K562 (cell line): ENCODE data around the gene MTFR2. TPM values are rescaled to one million over a fixed set of nuclear protein-coding genes. Genes with fewer than 3 reads are reported as not detected.

ENCODE experiments used
- POU5F1 ChIP-seq: fragments of 150-350 bp; IDR thresholded peaks from 2 replicates; pipeline ENCODE4 v1.6.1; 2014; ENCODE audit warnings: borderline replicate concordance, low read length, low read depth, mild to moderate bottlenecking; ENCODE audit not compliant: partially characterized antibody
- RBM14 ChIP-seq: fragments of 200-400 bp; formaldehyde crosslinking; IDR thresholded peaks from 2 replicates; pipeline ENCODE4 v1.6.1; 2018; ENCODE audit warnings: low read depth, mild to moderate bottlenecking, low read length, moderate library complexity, borderline replicate concordance; ENCODE audit not compliant: insufficient read depth
- SMARCC2 ChIP-seq: fragments of 450-650 bp; IDR thresholded peaks from 2 replicates; pipeline ENCODE4 v1.6.1; 2017; ENCODE audit warnings: antibody characterized with exemption, moderate library complexity, mild to moderate bottlenecking, low read depth
- TCF3 ChIP-seq: sonication (generic); formaldehyde crosslinking; IDR thresholded peaks from 2 replicates; pipeline ENCODE4 v1.4.0; 2020; ENCODE audit warnings: mild to moderate bottlenecking, missing genetic modification reagents
- TCFL5 ChIP-seq: fragments of 250-450 bp; sonication (Bioruptor Pico); conservative IDR thresholded peaks from 2 replicates; pipeline ENCODE4 v1.6.1; 2021; ENCODE audit warnings: mild to moderate bottlenecking, moderate library complexity, matching md5 sums
- TEAD4 ChIP-seq, 2 experiments: sonication (generic) in 1 of 2; formaldehyde crosslinking in 1 of 2; IDR thresholded peaks; 2 replicates each; pipeline versions ENCODE4 v1.6.1 to v1.8.0; 2012 to 2022; ENCODE audit warnings: borderline replicate concordance in 1 of 2, inconsistent platforms in 1 of 2, low read length in 1 of 2, mild to moderate bottlenecking in 1 of 2, missing genetic modification reagents in 1 of 2
- ZNF232 ChIP-seq: sonication (generic); formaldehyde crosslinking; IDR thresholded peaks from 2 replicates; pipeline ENCODE4 v1.8.0; 2022; ENCODE audit warnings: mild to moderate bottlenecking, missing genetic modification reagents
- ZNF408 ChIP-seq: fragments of 250-450 bp; sonication (Bioruptor Pico); IDR thresholded peaks from 2 replicates; pipeline ENCODE4 v1.4.0; 2020; ENCODE audit warnings: low read depth, mild to moderate bottlenecking, moderate library complexity
- polyA plus RNA-seq, 8 experiments: library from polyadenylated mRNA; depleted of rRNA in 4 of 8; stranded (reverse) in 5 of 8; unstranded in 3 of 8; fragments of >200 nt; fragmentation: Nextera tagmentation in 2 of 8; fragmentation: Illumina TruSeq in 1 of 8; extraction: Ambion mirVana in 2 of 8; extraction: Trizol in 1 of 8; gene quantifications; 2 replicates each; pipeline versions ENCODE4 v1.2.1 to v1.2.3, GENCODE V29; 2011 to 2014; ENCODE audit warnings: inconsistent platforms in 1 of 8, missing spikeins in 1 of 8
- total RNA-seq, 7 experiments: library from RNA; depleted of rRNA in 6 of 7; stranded (reverse); fragments of >200 nt in 6 of 7; fragmentation: Illumina TruSeq in 2 of 7; extraction: Trizol in 2 of 7; gene quantifications; 2 replicates each; pipeline versions ENCODE4 v1.2.1 to v1.2.3, GENCODE V29; 2011 to 2021; ENCODE audit warnings: low replicate concordance in 1 of 7
- TF ChIP-seq, protein P1 (sequence below): fragments of 450-650 bp; IDR thresholded peaks from 2 replicates; pipeline ENCODE4 v1.6.1; 2016; ENCODE audit warnings: mild to moderate bottlenecking, moderate library complexity
- TF ChIP-seq, protein P2 (sequence below): fragments of 450-650 bp; formaldehyde crosslinking; IDR thresholded peaks from 2 replicates; pipeline ENCODE4 v1.4.0; 2022; ENCODE audit warnings: missing genetic modification characterization
- TF ChIP-seq, protein P3 (sequence below): fragments of 250-450 bp; sonication (Bioruptor Pico); IDR thresholded peaks from 2 replicates; pipeline ENCODE4 v1.8.0; 2021; ENCODE audit warnings: moderate library complexity, mild to moderate bottlenecking, inconsistent platforms

The MTFR2 gene
- total and polyA plus RNA-seq, 9 of the 15 experiments (the other 6 are each of a cell fraction or from before 2014, with no cell fraction given): 10.1 to 63.3 (median 45.9) TPM

DNA sequence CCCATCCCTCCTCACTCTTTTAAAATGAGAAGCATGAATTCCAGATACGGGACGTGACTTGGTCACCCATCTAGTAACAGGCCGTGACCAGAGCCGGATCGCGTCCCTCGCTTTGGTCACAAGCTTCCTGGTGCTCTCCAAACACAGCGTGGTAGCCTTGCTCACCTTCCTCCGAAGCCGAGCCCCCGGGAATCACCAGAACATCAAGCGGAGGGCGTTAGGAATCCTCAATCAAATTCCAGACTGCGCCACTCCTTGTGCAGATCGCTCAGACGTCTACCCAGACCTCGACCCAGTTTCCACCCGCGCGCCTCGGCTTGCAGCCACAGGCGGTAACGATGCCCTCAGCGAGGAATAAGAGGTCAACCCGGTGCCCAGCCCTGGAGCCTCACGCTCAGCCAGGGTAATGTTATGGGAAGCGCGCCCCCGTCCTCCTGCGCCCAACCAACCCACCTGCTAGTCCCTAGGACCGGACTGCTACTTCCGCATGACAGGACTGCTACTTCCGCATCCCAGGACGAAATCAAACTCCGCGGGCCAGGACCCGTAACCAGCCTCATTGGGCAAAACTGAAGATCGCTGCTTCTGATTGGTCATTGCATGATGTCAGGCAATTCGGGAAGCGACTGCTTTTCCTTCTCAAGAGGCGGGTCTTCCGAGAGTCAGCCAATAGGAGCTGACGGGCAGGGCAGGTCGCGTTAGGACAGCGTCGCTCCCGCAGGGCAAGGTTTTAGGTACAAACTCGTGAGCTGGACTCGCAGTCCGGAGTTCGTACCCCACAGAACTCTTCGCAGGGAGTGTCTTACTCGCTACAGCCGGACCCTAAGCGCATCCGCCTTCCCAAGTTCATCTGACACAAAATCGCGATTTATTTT lies at the start of gene MTFR2 (continued):
- TF ChIP-seq RBM14 (no peak), TCF3 (CRISPR knock-in tag) (no peak), TCFL5 (CRISPR knock-in tag) (no peak), ZNF232 (CRISPR knock-in tag) (0 out of 2 replicates have a peak, but pooled peaks have one; percentile 33), TEAD4 (IDR thresholded peaks at IDR 0.05; ENCODE audit: low read length) (peak; percentile 69; the same call in 1 of the 2 replicates), TEAD4 (CRISPR knock-in tag; IDR thresholded peaks at IDR 0.05; ENCODE audit: borderline replicate concordance) (no peak), POU5F1 (peak; percentile 92), SMARCC2 (no peak), ZNF408 (CRISPR knock-in tag) (no peak)
- TF ChIP-seq, protein P1, sequence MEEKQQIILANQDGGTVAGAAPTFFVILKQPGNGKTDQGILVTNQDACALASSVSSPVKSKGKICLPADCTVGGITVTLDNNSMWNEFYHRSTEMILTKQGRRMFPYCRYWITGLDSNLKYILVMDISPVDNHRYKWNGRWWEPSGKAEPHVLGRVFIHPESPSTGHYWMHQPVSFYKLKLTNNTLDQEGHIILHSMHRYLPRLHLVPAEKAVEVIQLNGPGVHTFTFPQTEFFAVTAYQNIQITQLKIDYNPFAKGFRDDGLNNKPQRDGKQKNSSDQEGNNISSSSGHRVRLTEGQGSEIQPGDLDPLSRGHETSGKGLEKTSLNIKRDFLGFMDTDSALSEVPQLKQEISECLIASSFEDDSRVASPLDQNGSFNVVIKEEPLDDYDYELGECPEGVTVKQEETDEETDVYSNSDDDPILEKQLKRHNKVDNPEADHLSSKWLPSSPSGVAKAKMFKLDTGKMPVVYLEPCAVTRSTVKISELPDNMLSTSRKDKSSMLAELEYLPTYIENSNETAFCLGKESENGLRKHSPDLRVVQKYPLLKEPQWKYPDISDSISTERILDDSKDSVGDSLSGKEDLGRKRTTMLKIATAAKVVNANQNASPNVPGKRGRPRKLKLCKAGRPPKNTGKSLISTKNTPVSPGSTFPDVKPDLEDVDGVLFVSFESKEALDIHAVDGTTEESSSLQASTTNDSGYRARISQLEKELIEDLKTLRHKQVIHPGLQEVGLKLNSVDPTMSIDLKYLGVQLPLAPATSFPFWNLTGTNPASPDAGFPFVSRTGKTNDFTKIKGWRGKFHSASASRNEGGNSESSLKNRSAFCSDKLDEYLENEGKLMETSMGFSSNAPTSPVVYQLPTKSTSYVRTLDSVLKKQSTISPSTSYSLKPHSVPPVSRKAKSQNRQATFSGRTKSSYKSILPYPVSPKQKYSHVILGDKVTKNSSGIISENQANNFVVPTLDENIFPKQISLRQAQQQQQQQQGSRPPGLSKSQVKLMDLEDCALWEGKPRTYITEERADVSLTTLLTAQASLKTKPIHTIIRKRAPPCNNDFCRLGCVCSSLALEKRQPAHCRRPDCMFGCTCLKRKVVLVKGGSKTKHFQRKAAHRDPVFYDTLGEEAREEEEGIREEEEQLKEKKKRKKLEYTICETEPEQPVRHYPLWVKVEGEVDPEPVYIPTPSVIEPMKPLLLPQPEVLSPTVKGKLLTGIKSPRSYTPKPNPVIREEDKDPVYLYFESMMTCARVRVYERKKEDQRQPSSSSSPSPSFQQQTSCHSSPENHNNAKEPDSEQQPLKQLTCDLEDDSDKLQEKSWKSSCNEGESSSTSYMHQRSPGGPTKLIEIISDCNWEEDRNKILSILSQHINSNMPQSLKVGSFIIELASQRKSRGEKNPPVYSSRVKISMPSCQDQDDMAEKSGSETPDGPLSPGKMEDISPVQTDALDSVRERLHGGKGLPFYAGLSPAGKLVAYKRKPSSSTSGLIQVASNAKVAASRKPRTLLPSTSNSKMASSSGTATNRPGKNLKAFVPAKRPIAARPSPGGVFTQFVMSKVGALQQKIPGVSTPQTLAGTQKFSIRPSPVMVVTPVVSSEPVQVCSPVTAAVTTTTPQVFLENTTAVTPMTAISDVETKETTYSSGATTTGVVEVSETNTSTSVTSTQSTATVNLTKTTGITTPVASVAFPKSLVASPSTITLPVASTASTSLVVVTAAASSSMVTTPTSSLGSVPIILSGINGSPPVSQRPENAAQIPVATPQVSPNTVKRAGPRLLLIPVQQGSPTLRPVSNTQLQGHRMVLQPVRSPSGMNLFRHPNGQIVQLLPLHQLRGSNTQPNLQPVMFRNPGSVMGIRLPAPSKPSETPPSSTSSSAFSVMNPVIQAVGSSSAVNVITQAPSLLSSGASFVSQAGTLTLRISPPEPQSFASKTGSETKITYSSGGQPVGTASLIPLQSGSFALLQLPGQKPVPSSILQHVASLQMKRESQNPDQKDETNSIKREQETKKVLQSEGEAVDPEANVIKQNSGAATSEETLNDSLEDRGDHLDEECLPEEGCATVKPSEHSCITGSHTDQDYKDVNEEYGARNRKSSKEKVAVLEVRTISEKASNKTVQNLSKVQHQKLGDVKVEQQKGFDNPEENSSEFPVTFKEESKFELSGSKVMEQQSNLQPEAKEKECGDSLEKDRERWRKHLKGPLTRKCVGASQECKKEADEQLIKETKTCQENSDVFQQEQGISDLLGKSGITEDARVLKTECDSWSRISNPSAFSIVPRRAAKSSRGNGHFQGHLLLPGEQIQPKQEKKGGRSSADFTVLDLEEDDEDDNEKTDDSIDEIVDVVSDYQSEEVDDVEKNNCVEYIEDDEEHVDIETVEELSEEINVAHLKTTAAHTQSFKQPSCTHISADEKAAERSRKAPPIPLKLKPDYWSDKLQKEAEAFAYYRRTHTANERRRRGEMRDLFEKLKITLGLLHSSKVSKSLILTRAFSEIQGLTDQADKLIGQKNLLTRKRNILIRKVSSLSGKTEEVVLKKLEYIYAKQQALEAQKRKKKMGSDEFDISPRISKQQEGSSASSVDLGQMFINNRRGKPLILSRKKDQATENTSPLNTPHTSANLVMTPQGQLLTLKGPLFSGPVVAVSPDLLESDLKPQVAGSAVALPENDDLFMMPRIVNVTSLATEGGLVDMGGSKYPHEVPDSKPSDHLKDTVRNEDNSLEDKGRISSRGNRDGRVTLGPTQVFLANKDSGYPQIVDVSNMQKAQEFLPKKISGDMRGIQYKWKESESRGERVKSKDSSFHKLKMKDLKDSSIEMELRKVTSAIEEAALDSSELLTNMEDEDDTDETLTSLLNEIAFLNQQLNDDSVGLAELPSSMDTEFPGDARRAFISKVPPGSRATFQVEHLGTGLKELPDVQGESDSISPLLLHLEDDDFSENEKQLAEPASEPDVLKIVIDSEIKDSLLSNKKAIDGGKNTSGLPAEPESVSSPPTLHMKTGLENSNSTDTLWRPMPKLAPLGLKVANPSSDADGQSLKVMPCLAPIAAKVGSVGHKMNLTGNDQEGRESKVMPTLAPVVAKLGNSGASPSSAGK: no peak
- TF ChIP-seq, protein P2, sequence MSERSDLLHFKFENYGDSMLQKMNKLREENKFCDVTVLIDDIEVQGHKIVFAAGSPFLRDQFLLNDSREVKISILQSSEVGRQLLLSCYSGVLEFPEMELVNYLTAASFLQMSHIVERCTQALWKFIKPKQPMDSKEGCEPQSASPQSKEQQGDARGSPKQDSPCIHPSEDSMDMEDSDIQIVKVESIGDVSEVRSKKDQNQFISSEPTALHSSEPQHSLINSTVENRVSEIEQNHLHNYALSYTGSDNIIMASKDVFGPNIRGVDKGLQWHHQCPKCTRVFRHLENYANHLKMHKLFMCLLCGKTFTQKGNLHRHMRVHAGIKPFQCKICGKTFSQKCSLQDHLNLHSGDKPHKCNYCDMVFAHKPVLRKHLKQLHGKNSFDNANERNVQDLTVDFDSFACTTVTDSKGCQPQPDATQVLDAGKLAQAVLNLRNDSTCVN (CRISPR knock-in tag): peak; percentile 73; the same call in 1 of the 2 replicates
- TF ChIP-seq, protein P3, sequence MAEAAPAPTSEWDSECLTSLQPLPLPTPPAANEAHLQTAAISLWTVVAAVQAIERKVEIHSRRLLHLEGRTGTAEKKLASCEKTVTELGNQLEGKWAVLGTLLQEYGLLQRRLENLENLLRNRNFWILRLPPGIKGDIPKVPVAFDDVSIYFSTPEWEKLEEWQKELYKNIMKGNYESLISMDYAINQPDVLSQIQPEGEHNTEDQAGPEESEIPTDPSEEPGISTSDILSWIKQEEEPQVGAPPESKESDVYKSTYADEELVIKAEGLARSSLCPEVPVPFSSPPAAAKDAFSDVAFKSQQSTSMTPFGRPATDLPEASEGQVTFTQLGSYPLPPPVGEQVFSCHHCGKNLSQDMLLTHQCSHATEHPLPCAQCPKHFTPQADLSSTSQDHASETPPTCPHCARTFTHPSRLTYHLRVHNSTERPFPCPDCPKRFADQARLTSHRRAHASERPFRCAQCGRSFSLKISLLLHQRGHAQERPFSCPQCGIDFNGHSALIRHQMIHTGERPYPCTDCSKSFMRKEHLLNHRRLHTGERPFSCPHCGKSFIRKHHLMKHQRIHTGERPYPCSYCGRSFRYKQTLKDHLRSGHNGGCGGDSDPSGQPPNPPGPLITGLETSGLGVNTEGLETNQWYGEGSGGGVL (CRISPR knock-in tag): no peak
